Lower leg skin (tissue), 4 donors: ENCODE data around the gene ADAM10. TPM values are rescaled to one million over a fixed set of nuclear protein-coding genes. Genes with fewer than 3 reads are reported as not detected.

ENCODE experiments used
- DNase-seq, 2 donors: peaks; one replicate each; pipeline ENCODE4 v3.0.0-alpha.2; 2019; ENCODE audit warnings: low spot score in 2 of 2
- H3K4me3 ChIP-seq: fragments of 200-600 bp; sonication (generic); 2 replicates; pipeline ENCODE4 v1.5.1; 2017; ENCODE audit warnings: mild to moderate bottlenecking, low read depth; ENCODE audit not compliant: poor library complexity, severe bottlenecking
- POLR2A ChIP-seq, 2 donors: fragments of 450-650 bp; IDR thresholded peaks; one replicate each; pipeline ENCODE4 v1.6.1; 2016 to 2017; ENCODE audit warnings: antibody characterized with exemption in 2 of 2, mild to moderate bottlenecking in 1 of 2, moderate library complexity in 1 of 2
- WGBS, 2 donors: methylation state at CpG; one replicate each; pipeline ENCODE4 v1.1.5; 2018; 5-methylcytosine and 5-hydroxymethylcytosine counted together
- intact Hi-C: fragments of 100-400 bp; cut with DNase I; formaldehyde crosslinking; loops from one replicate; pipeline ENCODE4 v1.15.0; 2023; ENCODE audit warnings: low total_unique reads
- total RNA-seq, 4 donors: library from RNA; depleted of rRNA; stranded (reverse); fragments of >200 nt; gene quantifications; one replicate each; pipeline ENCODE4 v1.1.0, GENCODE V29; 2016
- TF ChIP-seq, protein P1 (sequence below), 3 donors: fragments of 450-650 bp; IDR thresholded peaks; one replicate each; pipeline ENCODE4 v1.5.1; 2016; ENCODE audit warnings: antibody characterized with exemption in 3 of 3, mild to moderate bottlenecking in 3 of 3, moderate library complexity in 2 of 3

Gene ADAM10
- total RNA-seq, 4 donors from 2014 or later = 40.4 to 45.1 (median 44.5) TPM

DNA sequence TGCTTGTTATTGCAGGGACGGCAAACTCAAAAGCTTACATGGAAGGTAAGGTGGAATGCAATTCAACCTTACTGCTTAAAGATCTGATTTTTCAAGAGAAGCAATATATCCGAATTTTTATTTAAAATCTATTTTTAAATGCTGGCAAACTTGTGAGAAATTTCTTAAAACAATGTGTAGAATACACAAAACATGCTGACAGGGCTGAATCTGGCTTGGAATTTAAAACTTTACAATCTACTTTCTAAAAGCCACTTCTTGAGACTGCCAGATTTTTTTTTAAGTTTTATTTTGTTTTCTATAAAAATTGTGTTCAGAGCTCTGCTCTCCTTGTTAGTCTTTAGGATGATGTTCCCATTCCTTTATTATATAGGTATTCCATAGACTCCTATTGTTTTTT, 146.7 kb downstream of the ADAM10 start:
- H3K4me3 ChIP-seq = no peak overlapping the region
- WGBS, 2 donors = 73 to 77% methylated on average over 2 of the region's 2 CpGs
- no peak for DNase-seq
- intact Hi-C loops = no loop called here
- TF ChIP-seq, protein P1, sequence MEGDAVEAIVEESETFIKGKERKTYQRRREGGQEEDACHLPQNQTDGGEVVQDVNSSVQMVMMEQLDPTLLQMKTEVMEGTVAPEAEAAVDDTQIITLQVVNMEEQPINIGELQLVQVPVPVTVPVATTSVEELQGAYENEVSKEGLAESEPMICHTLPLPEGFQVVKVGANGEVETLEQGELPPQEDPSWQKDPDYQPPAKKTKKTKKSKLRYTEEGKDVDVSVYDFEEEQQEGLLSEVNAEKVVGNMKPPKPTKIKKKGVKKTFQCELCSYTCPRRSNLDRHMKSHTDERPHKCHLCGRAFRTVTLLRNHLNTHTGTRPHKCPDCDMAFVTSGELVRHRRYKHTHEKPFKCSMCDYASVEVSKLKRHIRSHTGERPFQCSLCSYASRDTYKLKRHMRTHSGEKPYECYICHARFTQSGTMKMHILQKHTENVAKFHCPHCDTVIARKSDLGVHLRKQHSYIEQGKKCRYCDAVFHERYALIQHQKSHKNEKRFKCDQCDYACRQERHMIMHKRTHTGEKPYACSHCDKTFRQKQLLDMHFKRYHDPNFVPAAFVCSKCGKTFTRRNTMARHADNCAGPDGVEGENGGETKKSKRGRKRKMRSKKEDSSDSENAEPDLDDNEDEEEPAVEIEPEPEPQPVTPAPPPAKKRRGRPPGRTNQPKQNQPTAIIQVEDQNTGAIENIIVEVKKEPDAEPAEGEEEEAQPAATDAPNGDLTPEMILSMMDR (IDR thresholded peaks at IDR 0.05) = no peak
- no peak for TF ChIP-seq POLR2A (IDR thresholded peaks at IDR 0.05)

DNA sequence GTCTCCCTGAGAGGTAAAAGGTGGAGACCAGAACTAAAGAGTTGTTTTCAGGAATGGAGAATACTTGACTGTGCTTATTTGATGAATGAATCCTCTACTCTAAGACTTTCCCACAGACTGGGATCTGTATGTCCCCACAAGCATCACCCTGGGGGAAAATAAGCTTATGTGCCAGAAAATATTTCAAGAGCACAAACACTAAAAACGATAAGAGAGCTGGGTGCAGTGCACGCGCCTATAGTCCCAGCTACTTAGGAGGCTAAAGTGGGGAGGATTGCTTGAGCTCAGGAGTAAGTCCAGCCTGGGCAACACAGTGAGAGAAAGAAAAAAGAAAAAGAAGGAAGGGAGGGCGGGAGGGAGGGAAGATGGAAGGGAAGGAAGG, 150.7 kb downstream of the ADAM10 start:
- 89 to 95% methylated on average over 4 of the region's 4 CpGs for WGBS, 2 donors
- H3K4me3 ChIP-seq = no peak overlapping the region
- DNase-seq = no peak
- TF ChIP-seq, protein P1 (IDR thresholded peaks at IDR 0.05) = no peak
- no peak for TF ChIP-seq POLR2A (IDR thresholded peaks at IDR 0.05)
- intact Hi-C loops = loop anchor here (10.0 kb wide), 1 partner anchor 1556 kb away; no protein-coding TSS in a partner anchor

DNA sequence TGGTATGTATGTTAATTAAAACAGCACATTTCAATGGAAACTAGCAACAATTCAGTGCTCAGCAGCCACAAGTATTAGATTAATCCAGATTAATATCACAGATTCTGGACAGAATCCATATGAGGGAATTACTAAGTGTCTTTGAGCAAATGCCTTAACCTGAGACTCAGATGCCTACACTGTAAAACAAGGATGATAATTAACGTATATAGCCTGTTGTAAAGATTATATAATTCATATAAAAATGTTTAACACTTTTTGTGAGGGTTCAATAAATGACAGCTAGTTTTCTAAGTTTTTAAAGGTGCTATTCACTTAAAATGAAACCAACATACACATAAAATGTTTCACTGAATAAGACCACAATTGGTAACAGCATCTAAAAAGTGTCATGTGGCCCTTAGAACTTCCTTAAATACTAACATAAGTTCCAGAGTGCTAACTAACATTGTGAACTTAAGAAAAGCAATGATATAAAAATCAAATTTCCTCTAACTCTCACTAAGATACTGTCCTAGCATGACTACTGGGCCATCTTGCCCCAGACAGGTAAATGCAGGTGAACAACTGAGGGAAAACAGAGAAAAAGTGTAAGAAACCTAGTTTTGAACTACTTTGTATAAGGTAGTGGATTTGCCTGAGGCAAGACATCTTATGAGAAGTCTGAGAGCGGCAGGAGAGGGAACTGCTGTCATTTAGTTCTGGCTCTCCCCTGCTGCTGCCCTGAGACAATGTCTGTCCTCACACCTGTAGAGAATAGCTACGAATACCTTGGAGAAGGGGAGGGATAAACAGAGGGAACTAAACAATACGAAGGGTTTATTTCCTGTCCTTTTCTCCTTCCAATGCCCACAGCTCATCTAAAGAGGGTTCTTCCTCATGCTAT, 151.3 kb downstream of the ADAM10 start:
- intact Hi-C loops = loop anchor here (10.0 kb wide), 1 partner anchor 1557 kb away; no protein-coding TSS in a partner anchor
- no peak overlapping the region for H3K4me3 ChIP-seq
- WGBS, 2 donors = 85 to 87% methylated on average over 4 of the region's 4 CpGs
- DNase-seq = no peak
- TF ChIP-seq, protein P1 (IDR thresholded peaks at IDR 0.05) = no peak
- no peak for TF ChIP-seq POLR2A (IDR thresholded peaks at IDR 0.05)

DNA sequence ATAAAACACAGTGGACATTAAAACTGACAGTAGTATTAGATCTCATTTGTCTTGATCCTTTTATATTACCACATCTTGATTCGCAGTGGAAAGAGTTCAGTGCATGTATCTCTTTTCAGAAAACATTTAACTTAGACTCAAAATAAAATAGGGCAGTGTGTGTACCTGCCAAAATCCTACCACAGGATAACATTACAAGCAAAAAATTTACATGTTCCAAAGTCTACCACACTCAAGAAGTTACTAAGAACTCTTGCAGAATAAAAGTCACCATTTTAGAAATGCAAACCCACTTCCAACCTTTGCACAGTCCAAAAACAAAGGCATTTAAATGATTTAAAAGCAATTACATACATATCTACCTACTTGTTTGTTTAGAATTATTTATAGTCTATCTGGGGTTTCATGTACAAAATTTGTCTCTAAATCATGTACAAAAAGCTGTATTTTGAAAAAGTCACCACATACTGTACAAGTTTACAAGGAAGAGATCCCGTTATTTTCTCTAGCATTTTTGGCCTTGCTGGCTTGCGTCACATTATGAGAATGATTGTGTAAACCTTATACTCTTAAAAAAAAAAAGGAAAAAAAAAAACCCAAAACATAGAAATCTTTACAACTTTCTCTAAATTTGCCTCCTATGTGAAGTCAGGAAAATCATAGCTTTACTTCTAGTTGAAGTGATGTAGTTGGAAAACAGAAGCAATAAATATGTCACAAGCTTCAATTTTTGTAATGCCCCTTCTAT, 153.8 kb downstream of the ADAM10 start:
- 87 to 96% methylated on average over 3 of the region's 3 CpGs for WGBS, 2 donors
- no peak overlapping the region for H3K4me3 ChIP-seq
- TF ChIP-seq POLR2A (IDR thresholded peaks at IDR 0.05) = no peak
- TF ChIP-seq, protein P1 (IDR thresholded peaks at IDR 0.05) = no peak
- intact Hi-C loops = loop anchor here (10.0 kb wide), 1 partner anchor 1559 kb away; no protein-coding TSS in a partner anchor
- DNase-seq = no peak

DNA sequence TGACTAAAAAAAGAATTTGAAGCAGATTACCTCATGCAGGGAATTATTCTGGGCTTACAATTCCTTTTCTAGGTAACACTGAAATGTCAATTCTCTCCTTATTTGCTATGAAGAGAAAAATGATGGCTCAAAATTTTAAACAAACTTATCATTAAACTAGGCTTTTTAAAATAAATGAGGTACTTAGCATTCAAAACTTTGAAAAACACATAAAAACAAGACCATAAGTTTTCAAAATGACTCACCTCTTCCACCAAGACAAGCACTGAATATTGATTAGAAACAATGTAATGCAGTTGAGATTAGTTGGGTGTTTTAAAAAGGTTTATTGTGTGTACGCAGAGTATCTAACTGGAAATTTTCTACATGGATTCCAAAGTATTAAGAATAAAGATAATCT, 154.6 kb downstream of the ADAM10 start:
- WGBS, 2 donors = 98% methylated on average over 1 of the region's 1 CpG
- no peak for TF ChIP-seq POLR2A (IDR thresholded peaks at IDR 0.05)
- TF ChIP-seq, protein P1 (IDR thresholded peaks at IDR 0.05) = no peak
- intact Hi-C loops = loop anchor here (10.0 kb wide), 1 partner anchor 1560 kb away; no protein-coding TSS in a partner anchor
- H3K4me3 ChIP-seq = no peak overlapping the region
- no peak for DNase-seq
